GM21447 (cell line): ENCODE measurements around the gene CYREN.
"Not testable (repeated sequence)": the region's sequence is repeated elsewhere in the genome, so short reads cannot be mapped to it uniquely, and the experiment has no call there.

Source experiments
- ATAC-seq: cut with Tn5 transposase; IDR thresholded peaks from one replicate; pipeline ENCODE4 v1.9.1; 2021; ENCODE audit not compliant: unreplicated experiment

CYREN gene, protein sequence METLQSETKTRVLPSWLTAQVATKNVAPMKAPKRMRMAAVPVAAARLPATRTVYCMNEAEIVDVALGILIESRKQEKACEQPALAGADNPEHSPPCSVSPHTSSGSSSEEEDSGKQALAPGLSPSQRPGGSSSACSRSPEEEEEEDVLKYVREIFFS

DNA sequence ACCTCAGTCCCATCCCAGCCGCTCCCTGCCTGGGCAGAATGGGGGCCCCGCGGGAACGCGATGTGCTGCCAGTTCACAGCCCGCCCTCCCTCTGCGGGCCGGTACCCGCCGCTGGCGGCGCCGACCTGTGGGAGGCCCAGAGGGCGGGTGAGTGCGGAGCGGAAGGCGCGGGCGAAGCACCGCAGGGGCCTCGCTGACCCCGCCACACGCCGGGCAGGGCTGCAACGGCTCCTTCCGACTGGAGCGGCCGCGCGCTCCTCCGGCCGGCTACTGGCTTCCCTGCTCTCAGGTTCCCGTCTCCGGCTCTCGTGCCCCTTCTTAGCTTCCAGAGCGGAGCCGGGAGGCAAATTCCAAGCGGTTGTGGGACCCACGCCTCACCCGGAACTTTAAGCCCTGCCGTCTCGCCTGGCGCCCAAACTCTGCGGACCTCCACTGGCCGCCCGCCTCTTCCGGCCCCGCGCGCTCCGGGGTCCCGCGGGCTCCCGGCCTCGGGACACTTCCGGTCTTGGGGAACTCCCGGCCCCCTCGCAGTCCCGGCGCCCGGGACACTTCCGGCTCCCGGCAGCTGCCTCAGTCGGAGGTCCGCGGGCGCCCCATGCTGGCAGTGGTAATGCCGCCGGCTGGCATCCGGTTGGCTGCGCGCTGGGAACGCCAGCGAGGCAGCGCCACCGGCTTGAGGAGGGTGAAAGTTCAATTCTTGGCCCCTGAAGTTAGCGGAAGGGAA lies at the start of gene CYREN:
CYREN (minus strand) TSS at position 434 of the 724 bp plus-strand sequence. CDS start 1,785 bp downstream, outside the sequence.
- ATAC-seq = peak; percentile 61

DNA sequence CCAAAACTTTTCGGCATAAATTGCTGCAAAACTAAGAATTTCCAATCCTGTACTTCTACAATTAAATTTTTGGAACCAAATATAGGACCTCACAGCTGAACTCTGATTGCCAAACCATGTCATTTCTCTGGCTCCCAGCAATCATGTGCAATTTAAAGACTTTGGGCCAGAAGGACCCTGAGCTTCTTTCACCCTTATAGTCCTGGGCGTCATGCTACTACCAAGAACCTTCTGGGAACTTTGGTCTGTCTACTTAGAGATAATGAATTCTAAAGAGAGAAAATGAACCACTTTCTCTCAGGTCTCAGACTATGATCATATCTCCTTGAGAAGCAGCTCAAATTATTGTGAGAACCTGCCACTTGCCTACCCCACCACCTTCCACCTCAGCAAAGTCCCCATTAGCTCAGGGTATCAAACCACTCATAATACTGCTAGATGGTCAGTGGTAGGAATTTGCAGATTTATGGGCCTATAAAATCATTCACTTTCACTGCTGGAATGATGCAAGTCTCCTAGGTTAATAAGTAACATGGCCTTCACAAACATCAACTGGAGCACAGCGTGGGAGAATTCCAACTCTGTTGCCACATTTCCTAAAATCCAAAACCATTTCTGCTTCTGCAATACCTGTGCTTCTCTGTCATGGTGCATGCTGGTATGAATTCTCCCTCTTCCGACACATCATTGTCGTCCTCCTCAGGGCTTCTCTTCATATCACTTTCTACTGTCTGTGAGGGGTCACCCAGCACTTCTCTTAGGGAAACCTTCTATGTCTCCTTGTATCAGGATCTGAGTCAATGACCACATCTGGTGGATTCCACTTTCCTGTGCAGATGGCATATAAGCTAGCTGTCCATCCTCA lies 47.4 kb upstream of the CYREN start:
- no peak for ATAC-seq

DNA sequence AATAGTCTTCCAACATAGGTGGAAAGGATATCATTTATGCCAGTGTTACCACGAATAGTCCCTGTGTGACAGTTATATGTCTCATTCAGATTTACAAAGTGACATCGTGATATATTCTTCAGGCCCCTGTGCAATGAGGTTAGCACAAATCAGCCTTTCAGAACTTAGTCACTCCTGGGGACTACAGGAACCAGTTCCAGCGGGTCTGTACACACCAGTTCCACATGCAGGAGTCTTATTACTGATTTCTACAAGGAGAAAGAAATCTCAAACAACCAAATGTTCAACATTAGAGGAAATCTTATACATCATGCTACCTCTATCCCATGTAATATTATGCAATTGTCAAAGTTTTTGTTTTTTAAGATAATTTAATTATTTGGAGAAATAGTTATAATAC lies 45.2 kb upstream of the CYREN start:
- no peak for ATAC-seq

DNA sequence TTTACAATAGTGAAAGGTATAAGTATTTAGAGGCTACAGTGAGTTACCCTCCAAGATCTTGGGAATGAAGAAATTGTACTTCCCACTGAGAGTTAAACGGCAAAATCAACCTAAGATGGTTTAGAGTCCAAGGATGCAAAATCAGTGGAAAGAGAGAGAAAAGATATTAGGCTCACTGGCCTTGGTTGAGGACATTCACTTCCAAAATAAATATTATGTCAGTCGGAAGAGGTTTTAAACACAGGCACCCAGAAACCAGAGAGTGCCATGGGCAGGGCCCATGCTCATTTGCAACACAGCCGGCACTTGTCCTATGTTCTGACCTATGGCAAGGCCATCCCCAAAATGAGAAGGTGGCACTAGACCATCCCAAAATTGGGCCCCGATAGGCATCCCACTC lies 44.7 kb upstream of the CYREN start:
- no peak for ATAC-seq

DNA sequence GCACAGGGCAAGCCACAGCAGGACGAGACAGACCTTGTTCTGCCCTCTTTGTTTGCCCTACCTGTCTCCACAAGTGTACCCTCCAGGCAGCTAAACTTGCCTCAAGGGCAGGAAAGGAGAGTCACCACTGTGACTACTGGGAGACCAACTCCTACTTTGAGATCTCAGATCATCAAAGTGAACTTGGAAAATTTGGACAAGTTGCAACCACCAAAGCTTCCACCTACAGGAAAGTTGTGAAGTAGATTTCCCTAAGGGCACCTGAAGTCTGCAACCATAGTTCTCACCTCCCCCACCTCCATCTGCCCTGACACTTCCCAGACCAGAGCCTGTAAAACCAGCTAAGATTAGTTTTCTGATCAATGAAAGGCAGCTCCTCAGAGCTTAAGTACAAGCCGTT lies 43.3 kb upstream of the CYREN start:
- no peak for ATAC-seq

DNA sequence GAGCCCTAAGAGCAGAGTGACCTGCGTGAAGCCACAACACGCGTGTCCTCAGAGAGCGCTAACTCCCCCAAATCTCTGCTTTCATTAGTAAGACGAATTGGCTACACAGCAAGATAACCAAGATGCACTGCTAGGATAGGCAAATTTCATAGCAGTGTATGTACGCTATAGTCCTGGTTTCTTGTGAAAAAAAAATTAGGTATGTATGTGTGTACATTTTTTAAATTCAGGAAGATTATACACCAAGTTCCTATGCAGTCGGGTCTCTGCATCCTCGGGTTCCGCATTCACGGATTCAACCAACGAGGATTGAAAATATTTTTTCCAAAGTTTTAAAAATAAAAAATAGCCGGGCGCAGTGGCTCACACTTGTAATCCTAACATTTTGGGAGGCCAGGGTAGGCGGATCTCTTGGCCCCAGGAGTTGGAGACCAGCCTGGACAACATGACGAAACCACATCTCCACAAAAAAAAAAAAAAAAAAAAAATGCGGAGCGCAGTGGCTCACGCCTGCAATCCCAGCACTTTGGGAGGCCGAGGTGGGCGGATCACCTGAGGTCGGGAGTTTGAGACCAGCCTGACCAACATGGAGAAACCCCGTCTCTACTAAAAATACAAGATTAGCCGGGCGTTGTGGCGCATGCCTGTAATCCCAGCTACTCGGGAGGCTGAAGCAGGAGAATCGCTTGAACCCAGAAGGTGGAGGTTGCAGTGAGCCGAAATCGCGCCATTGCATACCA lies 41.6 kb upstream of the CYREN start:
- ATAC-seq = not testable (repeated sequence)

DNA sequence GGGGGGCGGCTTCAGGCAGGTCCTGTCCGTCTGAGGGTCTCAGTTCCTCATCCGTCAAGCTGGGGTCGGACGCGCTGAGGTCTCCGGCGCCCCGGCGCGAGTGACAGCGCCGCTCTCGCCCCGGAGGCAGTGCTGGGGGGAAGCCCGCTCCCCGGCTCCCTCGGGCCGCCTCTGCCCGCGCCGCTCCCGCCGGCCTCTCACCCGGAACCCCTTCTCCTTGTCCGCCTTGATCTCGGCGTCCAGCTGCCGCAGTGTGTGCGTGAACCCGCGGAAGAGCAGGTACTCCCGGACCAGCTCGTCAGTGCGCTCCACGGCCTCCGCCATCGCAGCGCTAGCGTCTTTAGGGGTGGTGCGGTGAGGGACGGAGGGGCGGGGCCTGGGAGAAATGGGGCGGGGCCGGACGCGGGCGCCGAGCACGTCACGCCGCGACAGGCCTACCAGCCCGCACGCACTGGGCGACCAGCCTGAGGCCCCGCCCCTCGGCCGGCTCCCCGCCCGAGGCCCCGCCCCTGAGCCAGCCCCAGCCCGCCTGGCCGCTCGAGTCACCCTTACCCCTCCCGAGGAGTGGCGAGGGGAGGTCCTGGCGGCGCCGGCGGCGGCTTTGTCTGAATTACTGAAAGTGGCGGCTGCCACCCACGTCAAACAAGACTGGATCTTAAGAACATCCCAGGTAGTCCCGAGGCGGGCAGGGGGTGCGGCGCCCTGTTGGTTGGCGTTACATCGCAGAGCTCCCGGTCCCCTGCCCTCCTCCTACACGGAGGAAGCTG lies 40.9 kb upstream of the CYREN start, which contains the start of gene WDR91:
WDR91 (minus strand) TSS at position 348 of the 767 bp plus-strand sequence; CDS start at position 324, 24 bp downstream.
- peak; percentile 71 for ATAC-seq

DNA sequence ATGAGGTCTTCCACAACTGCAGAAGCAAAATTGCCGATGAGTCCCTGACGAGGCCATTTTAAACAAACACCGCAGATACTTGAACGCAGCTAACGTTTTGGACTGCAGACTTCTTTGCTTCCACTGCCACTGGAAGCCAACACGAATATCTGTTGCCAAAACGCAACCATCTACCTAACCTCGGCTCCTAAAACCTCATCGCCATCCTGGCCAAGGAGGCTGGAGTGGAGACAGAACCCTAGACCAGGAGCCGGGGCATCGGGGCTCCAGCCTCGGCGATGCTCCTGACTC lies 40.3 kb upstream of the CYREN start:
- ATAC-seq = peak; percentile 1

DNA sequence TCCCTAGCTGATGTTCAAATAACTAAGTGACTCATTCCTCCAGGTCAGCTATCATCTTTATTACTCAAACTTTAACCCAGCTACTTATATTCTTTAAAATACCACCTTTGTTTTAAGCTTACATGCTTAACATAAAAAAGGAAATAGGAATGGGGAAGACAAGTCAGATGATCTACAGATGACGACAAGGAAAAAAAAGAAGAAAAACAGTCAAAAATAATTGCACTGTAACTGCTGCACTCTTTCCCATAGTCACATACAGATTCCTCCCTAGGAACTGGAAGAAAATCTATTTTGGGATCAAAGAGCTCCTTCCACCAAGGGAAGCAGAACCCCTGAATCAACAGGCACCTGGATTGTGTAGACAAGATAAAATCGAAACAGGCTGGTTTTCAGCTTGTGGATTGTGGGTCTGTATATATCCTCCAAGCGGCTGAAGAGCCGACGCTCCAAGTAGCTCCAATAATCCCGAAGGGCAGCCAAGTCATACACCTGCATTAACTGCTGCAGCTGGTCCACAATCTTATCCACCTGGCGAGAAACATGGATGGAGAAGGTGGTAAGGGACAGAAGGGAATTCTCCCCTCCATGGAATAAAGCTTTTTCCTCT lies 38.8 kb upstream of the CYREN start:
- no peak for ATAC-seq

DNA sequence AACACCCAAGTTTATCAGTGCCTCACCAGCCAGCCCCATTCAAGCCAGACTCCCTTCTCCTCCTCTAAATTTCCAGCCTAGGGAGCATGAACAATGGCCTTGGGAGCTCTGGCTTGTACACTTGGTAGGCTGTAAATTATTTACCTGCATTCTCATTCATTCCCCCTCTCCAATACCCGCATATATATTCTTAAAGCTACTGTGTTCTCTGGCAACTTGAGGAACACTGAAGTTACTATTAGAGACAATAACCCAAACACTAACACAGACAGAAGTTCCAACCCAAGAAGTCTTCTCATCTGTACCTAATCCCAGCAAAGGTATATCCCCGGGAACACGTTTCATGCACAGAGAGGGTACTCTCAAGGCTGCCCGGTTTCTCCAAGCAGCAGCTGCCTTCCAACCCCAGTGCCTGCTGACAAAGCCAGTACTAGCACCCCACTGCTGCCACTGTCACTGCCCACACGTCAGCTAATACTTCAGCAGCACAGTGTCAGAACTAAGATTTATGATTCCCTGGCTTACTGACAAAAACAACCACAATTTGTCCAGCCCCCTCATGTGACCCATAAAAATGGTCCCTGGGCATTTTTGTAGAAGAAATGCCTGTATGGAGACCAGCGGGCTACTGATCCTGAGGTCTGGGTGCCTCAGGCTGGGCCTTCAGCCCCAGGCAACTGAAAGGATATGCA lies 37.7 kb upstream of the CYREN start:
- no peak for ATAC-seq

DNA sequence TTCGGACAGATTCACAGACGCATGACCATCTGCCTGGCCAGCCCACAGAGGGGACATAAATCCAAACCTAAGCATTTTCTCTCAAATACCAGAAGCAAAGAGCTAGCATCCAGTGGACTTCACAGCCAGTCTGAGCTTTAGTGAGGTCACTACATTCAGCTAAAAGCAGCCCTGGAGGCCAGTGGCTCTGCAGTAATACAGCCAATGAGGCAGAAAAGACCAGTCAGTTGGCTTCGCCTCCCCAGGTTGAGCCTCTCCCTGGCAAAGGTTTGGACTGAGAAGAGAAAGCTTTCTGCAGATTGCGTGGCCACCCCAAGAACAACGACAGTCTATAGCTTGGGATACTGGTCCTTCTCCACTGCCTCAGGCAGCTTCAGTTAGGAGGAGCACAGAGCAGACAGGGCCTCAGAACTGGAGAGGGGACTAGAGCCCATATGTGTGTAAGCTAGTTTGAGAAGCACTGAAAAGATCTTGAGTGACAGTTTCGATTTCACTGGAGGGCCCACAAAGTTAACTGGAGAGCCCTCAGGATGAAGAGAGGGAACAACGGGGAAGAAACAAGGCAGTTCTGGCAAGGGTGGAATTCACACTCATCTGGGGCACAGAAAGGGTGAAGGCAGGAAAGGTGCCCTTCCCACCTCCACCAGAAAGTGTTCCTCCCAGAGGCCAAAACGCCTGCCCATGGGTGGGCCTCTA lies 37.0 kb upstream of the CYREN start:
- no peak for ATAC-seq

DNA sequence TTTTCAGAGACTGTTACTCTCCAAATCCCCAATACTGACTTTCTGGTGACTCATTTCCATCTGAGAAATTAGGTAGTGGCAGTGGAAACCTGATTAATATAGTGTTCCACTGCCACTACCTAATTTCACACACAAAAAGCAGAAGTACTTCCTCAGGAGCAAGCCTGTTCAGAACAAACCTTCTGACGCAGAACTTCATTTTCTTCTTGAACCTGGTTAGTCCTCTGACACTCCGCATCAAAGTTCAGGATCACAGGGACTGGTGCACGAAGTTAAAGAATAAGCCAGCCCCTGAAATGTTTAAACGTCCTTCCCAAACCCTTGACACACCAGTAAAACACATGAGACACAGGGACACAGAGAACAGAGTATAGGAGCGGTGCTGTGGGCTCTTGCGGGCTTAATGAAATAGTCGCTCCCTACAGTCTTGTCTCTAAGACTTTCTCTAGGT lies 36.5 kb upstream of the CYREN start:
- ATAC-seq = peak; percentile 27

DNA sequence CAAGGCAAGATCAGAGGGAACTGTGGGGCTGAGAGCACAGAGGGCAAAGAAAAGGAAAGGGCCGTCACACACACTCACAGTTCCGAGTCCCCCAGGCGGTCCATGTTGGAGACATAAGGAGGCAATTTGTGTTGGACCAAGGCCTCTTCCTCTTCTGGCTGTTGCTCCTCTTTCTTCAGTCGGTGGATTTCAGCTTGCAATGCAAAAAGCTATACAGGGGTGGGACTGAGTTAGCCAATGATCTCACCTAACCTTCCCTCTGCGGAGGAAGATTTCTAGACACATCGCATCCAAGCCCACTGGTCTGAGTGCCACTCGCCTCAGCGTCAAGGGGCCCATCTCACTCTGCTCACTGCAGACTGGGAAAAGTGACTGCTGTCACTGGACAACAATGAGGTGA lies 35.3 kb upstream of the CYREN start:
- no peak for ATAC-seq

DNA sequence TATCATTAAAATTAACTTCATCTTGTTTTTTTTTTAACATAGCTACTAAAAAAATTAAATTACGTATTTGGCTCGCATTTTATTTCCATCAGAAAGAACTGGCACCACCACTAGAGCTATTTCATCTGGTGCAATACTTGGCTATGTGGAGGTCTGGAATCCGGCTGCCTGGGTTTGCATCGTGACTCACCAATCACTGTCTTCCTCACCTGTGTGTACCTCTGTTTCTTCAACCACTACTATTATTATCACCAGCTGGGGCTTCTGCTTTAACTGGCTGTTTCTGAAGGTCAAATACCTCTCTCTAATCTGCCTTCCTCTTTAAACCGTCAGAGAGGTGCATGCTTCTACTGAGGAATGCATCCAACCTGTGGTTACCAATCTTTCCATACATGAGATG lies 34.4 kb upstream of the CYREN start:
- no peak for ATAC-seq

DNA sequence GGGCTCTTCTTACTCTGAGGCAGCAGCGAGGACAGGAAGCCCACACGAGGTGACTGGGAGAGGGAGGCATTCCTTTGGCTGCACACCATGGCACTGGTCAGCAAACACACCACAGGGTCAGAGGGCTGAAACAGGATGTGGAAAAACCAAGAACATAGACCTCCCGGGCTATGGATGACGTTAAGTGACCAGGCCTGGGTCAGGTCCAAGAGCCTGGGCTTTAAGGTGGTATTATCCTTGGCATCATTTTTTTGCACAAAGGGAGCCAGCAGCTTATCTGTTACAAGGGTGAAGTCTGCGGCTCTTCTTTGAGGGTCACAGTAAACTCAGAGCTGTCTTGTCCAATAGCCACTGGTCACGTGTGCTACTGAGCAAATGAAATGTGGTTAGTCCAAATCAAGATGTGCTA lies 33.8 kb upstream of the CYREN start:
- no peak for ATAC-seq

DNA sequence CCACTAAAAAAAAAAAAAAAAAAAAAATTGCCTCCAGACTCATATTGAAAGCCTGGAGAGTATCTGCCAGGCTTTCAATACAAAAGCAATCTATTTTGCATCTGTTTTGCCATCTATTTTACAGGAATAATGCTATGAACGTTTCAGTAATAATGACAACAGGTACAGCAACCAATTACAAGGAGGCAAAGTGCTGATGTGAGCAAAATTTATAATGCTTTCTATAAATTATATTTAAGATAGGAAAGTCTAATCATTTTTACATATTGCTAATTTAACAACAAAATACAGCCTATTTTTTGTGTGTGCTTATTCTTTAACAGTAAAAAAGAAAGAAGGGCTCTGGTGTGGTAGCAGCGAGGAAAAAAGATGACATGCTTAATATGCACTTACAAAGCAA lies 30.8 kb upstream of the CYREN start:
- ATAC-seq = no peak

DNA sequence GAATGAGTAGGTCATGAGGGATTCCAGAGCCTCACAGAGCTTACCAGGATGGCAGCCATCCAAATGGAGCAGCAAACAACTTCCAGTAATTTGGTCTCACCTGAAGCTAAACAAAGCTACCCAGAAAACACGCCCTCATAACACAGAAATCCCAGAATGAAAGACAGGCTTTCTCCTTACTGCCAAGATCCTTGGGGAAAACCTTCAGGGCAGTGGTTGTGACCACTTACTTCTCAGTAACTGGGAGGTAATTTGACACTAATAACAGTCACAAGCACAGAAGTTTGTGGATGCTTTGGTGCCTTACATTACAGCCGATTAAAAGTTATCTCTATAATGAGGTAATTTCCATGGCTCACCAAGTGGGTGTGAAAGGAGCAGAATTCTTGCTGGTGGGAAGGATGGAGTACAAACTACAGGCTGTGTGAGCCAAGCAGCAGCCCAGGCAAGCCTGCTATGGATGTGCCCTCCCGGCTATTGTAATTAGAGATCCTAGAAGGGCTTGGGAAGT lies 30.4 kb upstream of the CYREN start:
- no peak for ATAC-seq

DNA sequence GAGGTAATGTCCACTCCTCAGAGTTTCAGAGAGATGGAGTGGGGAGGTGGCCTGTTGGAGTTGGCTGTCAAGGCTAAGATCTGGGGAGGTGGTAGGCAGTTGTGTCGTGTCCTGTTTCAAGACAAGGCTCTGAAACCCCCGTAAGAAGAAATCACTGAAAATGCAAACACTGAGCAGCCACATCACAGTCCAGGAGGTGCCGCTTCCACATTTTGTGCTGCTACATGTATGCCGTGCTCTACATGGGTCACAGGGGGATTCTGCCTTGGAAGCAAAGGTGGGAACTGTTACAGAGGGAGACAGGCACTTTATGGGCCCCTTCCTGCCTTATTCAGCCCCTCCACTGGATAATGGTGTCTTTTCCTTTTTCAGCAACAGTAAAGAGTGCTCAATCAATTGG lies 28.9 kb upstream of the CYREN start:
- no peak for ATAC-seq
